Ovary (tissue), 9 donors: ENCODE measurements around the gene ACSL3. TPM values are rescaled to one million over a fixed set of nuclear protein-coding genes. Genes with fewer than 3 reads are reported as not detected.
"Not testable (repeated sequence)": the region's sequence is repeated elsewhere in the genome, so short reads cannot be mapped to it uniquely, and the experiment has no call there.

Experiments
- DNase-seq, 5 donors: peaks; one replicate each; pipeline ENCODE4 v3.0.0-alpha.2; 2019 to 2020
- H3K27ac ChIP-seq, 2 donors: fragments of 200-600 bp; one replicate each; pipeline versions ENCODE4 v1.5.1 to v1.8.0; 2019 to 2022
- H3K27me3 ChIP-seq: fragments of 200-600 bp; one replicate; pipeline ENCODE4 v1.8.0; 2022
- H3K36me3 ChIP-seq: fragments of 200-600 bp; sonication (generic); one replicate; pipeline ENCODE4 v1.5.1; 2019
- H3K4me1 ChIP-seq: one replicate; pipeline ENCODE4 v1.8.1; 2013; ENCODE audit warnings: mild to moderate bottlenecking, moderate library complexity; ENCODE audit not compliant: insufficient read depth
- H3K4me3 ChIP-seq: fragments of 200-600 bp; sonication (generic); one replicate; pipeline ENCODE4 v1.5.1; 2017
- H3K9me3 ChIP-seq, 2 donors: fragments of 200-600 bp in 1 of 2; sonication (generic) in 1 of 2; one replicate each; pipeline versions ENCODE4 v1.5.1 to v1.8.1; 2013 to 2019; ENCODE audit warnings: mild to moderate bottlenecking in 1 of 2, moderate library complexity in 1 of 2
- CTCF ChIP-seq, 3 donors: fragments of 450-650 bp in 2 of 3; fragments of 200-600 bp in 1 of 3; IDR thresholded peaks; one replicate each; pipeline versions ENCODE4 v1.5.1 to v1.8.0; 2016 to 2022; ENCODE audit warnings: antibody characterized with exemption in 3 of 3, mild to moderate bottlenecking in 1 of 3
- EP300 ChIP-seq: sonication (generic); formaldehyde crosslinking; IDR thresholded peaks from one replicate; pipeline ENCODE4 v1.6.1; 2017; ENCODE audit warnings: antibody characterized with exemption
- POLR2A ChIP-seq: fragments of 450-650 bp; IDR thresholded peaks from one replicate; pipeline ENCODE4 v1.6.1; 2017; ENCODE audit warnings: antibody characterized with exemption, mild to moderate bottlenecking, moderate library complexity
- WGBS, 3 donors: extraction: QIAGEN DNeasy Blood & Tissue Kit in 1 of 3; methylation state at CpG; one replicate each; pipeline versions ENCODE4 v1.1.5 to v1.1.7; 2013 to 2017; 5-methylcytosine and 5-hydroxymethylcytosine counted together
- intact Hi-C, 4 donors: fragments of 100-400 bp; cut with DNase I; formaldehyde crosslinking; loops; one replicate each; pipeline versions ENCODE4 v1.11.0 to v1.15.1; 2022 to 2023
- polyA plus RNA-seq, 2 donors: library from polyadenylated mRNA; stranded (reverse); fragments of 200-250 nt in 1 of 2; fragments of 350-450 nt in 1 of 2; fragmentation: Illumina TruSeq in 1 of 2; extraction: RNeasy Lipid Tissue Mini Kit (QIAGEN cat#74804) in 1 of 2; gene quantifications; one replicate each; pipeline ENCODE4 v1.2.3, GENCODE V29; 2013 to 2014
- total RNA-seq, 7 donors: library from RNA; depleted of rRNA in 2 of 7; stranded (reverse); fragments of >200 nt in 2 of 7; fragmentation: NEBNext Ultra II Directional in 3 of 7; extraction: Animal tissue kit (Norgen Biotek cat#: 25700) in 3 of 7; gene quantifications; one replicate each; pipeline versions ENCODE4 v1.1.0 to v1.2.4, GENCODE V29; 2016 to 2023
- donor health status: DM: no; HTN: no; CAD: no; lungs with moderate emphysema.
- donor health status: DM: no; HTN: no; CAD: no.
- donor health status: Bipolar disorder and iron deficiency.
- donor health status: DM: yes; HTN: yes; CAD: no.
- donor health status: DM: no; HTN: no; CAD: no.
- donor health status: DM: yes; HTN: yes; CAD: no.

Gene ACSL3
- total and polyA plus RNA-seq, 9 donors = 14.0 to 85.1 (median 46.0) TPM

DNA sequence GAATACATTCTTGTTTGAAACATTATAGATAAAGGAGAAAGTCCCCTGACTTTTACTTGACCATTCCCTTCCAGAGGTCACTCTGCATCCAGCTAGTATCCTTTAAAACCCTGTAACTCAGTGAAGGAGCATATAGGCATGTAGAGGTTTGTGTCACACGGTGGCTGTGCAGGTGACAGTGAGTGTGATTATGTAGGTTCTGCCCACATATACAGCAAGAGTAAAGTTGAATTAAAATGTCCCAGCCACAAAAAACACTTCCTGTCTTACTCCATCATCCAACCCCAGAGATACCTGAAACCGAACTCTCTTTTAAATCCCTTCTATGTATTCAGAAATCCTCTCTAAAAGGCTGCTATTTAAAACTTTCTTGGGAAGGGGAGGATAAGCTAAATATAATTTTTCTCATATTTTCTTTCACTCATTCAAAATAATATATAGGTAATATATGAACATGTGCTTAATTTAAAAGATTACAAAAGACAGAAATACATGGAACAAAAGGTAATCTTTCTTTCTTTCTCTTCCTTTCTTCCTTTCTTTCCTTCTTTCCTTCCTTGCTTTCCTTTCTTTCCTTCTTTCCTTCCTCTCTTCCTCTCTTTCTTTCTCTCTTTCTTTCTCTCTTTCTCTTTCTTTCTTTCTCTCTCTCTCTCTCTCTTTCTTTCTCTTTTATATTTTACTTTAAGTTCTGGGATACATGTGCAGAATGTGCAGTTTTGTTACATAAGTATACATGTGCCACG is 20.6 kb upstream of the ACSL3 start:
- H3K4me1 ChIP-seq = no peaks in the 10 kb centered on the region
- no peaks in the 10 kb centered on the region for H3K27me3 ChIP-seq
- H3K36me3 ChIP-seq = no peaks in the 10 kb centered on the region
- no peak for TF ChIP-seq CTCF (IDR thresholded peaks at IDR 0.05)
- no peak for TF ChIP-seq POLR2A
- no peak for TF ChIP-seq EP300
- H3K27ac ChIP-seq = no peak overlapping the region
- intact Hi-C loops = no loop called here
- H3K4me3 ChIP-seq = no peak overlapping the region
- H3K9me3 ChIP-seq = no peaks in the 10 kb centered on the region
- DNase-seq = no peak
- 84 to 91% (median 90%) methylated on average over 3 of the region's 3 CpGs for WGBS, 3 donors

DNA sequence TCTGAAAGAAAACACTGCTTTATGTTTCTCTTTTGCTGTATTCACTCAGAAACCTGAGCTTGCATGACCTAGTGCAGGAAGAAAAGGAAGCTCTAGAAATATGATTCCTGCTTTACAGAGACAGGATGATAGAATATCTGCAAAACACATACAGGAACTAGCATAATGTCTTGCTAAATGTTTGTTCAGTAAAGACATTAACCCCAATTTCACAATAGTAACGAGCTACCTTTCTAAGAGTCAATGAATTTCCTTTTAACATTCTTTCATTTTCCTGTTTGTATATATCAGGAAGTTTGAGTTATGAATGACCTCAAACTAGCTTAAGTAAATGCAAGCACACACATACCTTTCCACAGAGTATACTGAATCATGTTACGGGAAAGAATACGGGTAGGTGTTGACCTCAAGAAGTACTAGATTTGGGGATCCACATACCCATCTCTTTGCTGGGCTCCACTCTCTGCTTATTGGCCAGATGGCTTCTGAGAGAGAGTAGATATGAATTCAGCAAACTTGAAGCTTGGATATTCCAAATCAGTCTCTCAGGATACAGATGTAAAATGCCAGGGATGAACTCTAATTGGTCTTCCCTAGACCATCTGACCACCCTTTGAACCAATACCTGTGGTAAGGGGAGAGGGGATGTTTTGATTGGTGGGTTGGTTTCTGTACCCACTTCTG is 18.2 kb upstream of the ACSL3 start:
- intact Hi-C loops = no loop called here
- Histone ChIP-seq H3K36me3 (no peaks in the 10 kb centered on the region), H3K4me1 (no peaks in the 10 kb centered on the region), H3K9me3 (no peaks in the 10 kb centered on the region), H3K4me3 (no peak overlapping the region), H3K27ac (no peak overlapping the region), H3K27me3 (no peaks in the 10 kb centered on the region)
- DNase-seq = no peak
- TF ChIP-seq EP300 (no peak), POLR2A (no peak), CTCF (IDR thresholded peaks at IDR 0.05) (no peak)
- 43 to 51% (median 44%) methylated on average over 3 of the region's 3 CpGs for WGBS, 3 donors

GRCh38 chr2:222844323-222844722 is 16.5 kb upstream of the ACSL3 start:
- no peak for DNase-seq
- no peaks in the 10 kb centered on the region for H3K9me3 ChIP-seq
- H3K27me3 ChIP-seq = no peaks in the 10 kb centered on the region
- H3K4me3 ChIP-seq = no peak overlapping the region
- TF ChIP-seq CTCF (IDR thresholded peaks at IDR 0.05) = no peak
- TF ChIP-seq EP300 = no peak
- TF ChIP-seq POLR2A = no peak
- no peak overlapping the region for H3K27ac ChIP-seq
- WGBS, 3 donors = 40 to 62% (median 41%) methylated on average over 6 of the region's 6 CpGs
- no peaks in the 10 kb centered on the region for H3K36me3 ChIP-seq
- no peaks in the 10 kb centered on the region for H3K4me1 ChIP-seq
- intact Hi-C loops = no loop called here

GRCh38 chr2:222845314-222845713 is 15.5 kb upstream of the ACSL3 start:
- 94 to 95% (median 95%) methylated on average over 3 of the region's 3 CpGs for WGBS, 3 donors
- not testable (repeated sequence) for H3K4me3 ChIP-seq, DNase-seq

DNA sequence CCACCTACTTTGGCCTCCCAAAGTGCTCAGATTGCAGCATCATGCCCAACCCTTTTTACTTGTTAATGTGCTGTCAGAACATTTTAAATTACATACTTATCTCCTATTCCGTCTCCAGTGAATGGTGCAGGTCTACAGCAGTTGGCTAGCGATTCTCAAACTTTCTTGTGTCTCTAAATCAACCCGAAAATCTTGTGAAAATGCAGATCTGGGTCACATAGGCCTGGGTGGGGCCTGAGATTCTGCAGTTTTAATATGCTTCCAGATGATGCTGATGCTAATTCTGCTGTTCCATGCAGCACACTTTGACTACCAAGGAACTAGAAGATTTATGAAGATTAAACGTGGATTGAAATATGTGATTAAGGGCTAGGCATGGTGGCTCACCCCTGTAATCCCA is 14.8 kb upstream of the ACSL3 start:
- H3K9me3 ChIP-seq = no peaks in the 10 kb centered on the region
- H3K27me3 ChIP-seq = no peaks in the 10 kb centered on the region
- 71 to 77% (median 74%) methylated on average over 4 of the region's 4 CpGs for WGBS, 3 donors
- DNase-seq = no peak
- TF ChIP-seq CTCF (IDR thresholded peaks at IDR 0.05) = no peak
- no peak for TF ChIP-seq EP300
- TF ChIP-seq POLR2A = no peak
- no peaks in the 10 kb centered on the region for H3K36me3 ChIP-seq
- H3K4me1 ChIP-seq = no peaks in the 10 kb centered on the region
- no peak overlapping the region for H3K27ac ChIP-seq
- intact Hi-C loops = no loop called here
- no peak overlapping the region for H3K4me3 ChIP-seq

More at GRCh38 chr2:222845314-222845713, 15.5 kb upstream of the ACSL3 start:
- H3K27me3 ChIP-seq, H3K36me3 ChIP-seq, H3K4me1 ChIP-seq, intact Hi-C loops, H3K27ac ChIP-seq, H3K9me3 ChIP-seq: not testable (repeated sequence)

GRCh38 chr2:222848031-222848430 is 12.8 kb upstream of the ACSL3 start:
- H3K27me3 ChIP-seq, H3K27ac ChIP-seq, H3K9me3 ChIP-seq, H3K4me3 ChIP-seq, H3K4me1 ChIP-seq, H3K36me3 ChIP-seq, DNase-seq, intact Hi-C loops: not testable (repeated sequence)
- WGBS, 3 donors = 93 to 98% (median 96%) methylated on average over 6 of the region's 6 CpGs
